ENCODE measurements around the gene HORMAD2. TPM values are rescaled to one million over a fixed set of nuclear protein-coding genes. Genes with fewer than 3 reads are reported as not detected.

Gene HORMAD2
- total RNA-seq, 1 donor from 2014 or later = not detected

- ATAC-seq (no peak), DNase-seq (no peak)
- intact Hi-C loops (cut with micrococcal nuclease) = no loop called here
Observed at GRCh38 chr22:30144391-30144790, 64.1 kb downstream of the HORMAD2 start.

GRCh38 chr22:30150212-30150611, 69.9 kb downstream of the HORMAD2 start:
- no peak for ATAC-seq
- DNase-seq = no peak
- intact Hi-C loops (cut with micrococcal nuclease) = no loop called here

GRCh38 chr22:30158277-30158676, 78.0 kb downstream of the HORMAD2 start:
- intact Hi-C loops (cut with micrococcal nuclease) = no loop called here
- ATAC-seq = no peak
- DNase-seq = no peak

- DNase-seq (no peak), ATAC-seq (no peak)
- intact Hi-C loops (cut with micrococcal nuclease) = no loop called here
Observed at GRCh38 chr22:30158744-30159500, 78.7 kb downstream of the HORMAD2 start.

GRCh38 chr22:30159561-30160353, 79.5 kb downstream of the HORMAD2 start:
- no peak for DNase-seq
- intact Hi-C loops (cut with micrococcal nuclease) = no loop called here
- ATAC-seq = no peak

GRCh38 chr22:30161051-30161469, 80.8 kb downstream of the HORMAD2 start:
- ATAC-seq = no peak
- no peak for DNase-seq
- intact Hi-C loops (cut with micrococcal nuclease) = no loop called here

GRCh38 chr22:30167296-30167695, 87.0 kb downstream of the HORMAD2 start:
- no peak for ATAC-seq
- intact Hi-C loops (cut with micrococcal nuclease) = no loop called here
- no peak for DNase-seq

GRCh38 chr22:30167734-30168133, 87.5 kb downstream of the HORMAD2 start:
- intact Hi-C loops (cut with micrococcal nuclease) = no loop called here
- no peak for ATAC-seq
- no peak for DNase-seq

GRCh38 chr22:30169002-30169401, 88.7 kb downstream of the HORMAD2 start:
- DNase-seq (no peak), ATAC-seq (no peak)
- intact Hi-C loops (cut with micrococcal nuclease) = no loop called here

GRCh38 chr22:30170129-30170528, 89.9 kb downstream of the HORMAD2 start:
- ATAC-seq = no peak
- no peak for DNase-seq
- intact Hi-C loops (cut with micrococcal nuclease) = no loop called here

GRCh38 chr22:30171008-30171407, 90.7 kb downstream of the HORMAD2 start:
- intact Hi-C loops (cut with micrococcal nuclease) = no loop called here
- DNase-seq (no peak), ATAC-seq (no peak)

- intact Hi-C loops (cut with micrococcal nuclease) = no loop called here
- ATAC-seq (no peak), DNase-seq (no peak)
Observed at GRCh38 chr22:30175690-30176288, 95.5 kb downstream of the HORMAD2 start.

- intact Hi-C loops (cut with micrococcal nuclease) = no loop called here
- no peak for DNase-seq
- no peak for ATAC-seq
Observed at GRCh38 chr22:30176431-30176830, 96.2 kb downstream of the HORMAD2 start.

- ATAC-seq (no peak), DNase-seq (no peak)
- intact Hi-C loops (cut with micrococcal nuclease) = no loop called here
Observed at GRCh38 chr22:30178181-30179126, 98.2 kb downstream of the HORMAD2 start.

- no peak for DNase-seq
- ATAC-seq = no peak
- intact Hi-C loops (cut with micrococcal nuclease) = no loop called here
Observed at GRCh38 chr22:30180616-30181015, 100.4 kb downstream of the HORMAD2 start.

- no peak for ATAC-seq
- intact Hi-C loops (cut with micrococcal nuclease) = no loop called here
Observed at GRCh38 chr22:30181459-30182349, 101.4 kb downstream of the HORMAD2 start.

GRCh38 chr22:30182350-30182745, 102.1 kb downstream of the HORMAD2 start:
- DNase-seq = no peak
- intact Hi-C loops (cut with micrococcal nuclease) = no loop called here
- ATAC-seq = no peak

More at GRCh38 chr22:30181459-30182349, 101.4 kb downstream of the HORMAD2 start:
- no peak for DNase-seq

- intact Hi-C loops (cut with micrococcal nuclease) = no loop called here
- ATAC-seq (no peak), DNase-seq (no peak)
Observed at GRCh38 chr22:30182815-30183214, 102.6 kb downstream of the HORMAD2 start.

All from left ventricle myocardium superior (tissue), 1 donor.